Endothelial cell of umbilical vein (primary cell): Measurements from ENCODE around the gene ST8SIA1. TPM values are rescaled to one million over a fixed set of nuclear protein-coding genes. Genes with fewer than 3 reads are reported as not detected.

Experiments used
- BruUV-seq: library from RNA; stranded (reverse); fragments of 400-500 nt; replicated peaks from 2 replicates; lab custom pipeline; 2021; lab: Mats Ljungman, UMichigan
- CTCF ChIA-PET: fragments of 300-600, 350-600 bp; sonication (Branson Sonifier 250); formaldehyde crosslinking; loops from one replicate; lab custom pipeline; 2021; ENCODE audit warnings: antibody characterized with exemption, inconsistent platforms; lab: Charles Lee
- POLR2A ChIA-PET: fragments of 300-600, 350-600 bp; sonication (Branson Sonifier 250); formaldehyde crosslinking; loops from one replicate; lab custom pipeline; 2021; ENCODE audit warnings: antibody characterized with exemption, inconsistent platforms; lab: Charles Lee
- DNase-seq: peaks from one replicate; pipeline ENCODE4 v3.0.0-alpha.2; 2011; ENCODE audit warnings: low read depth, low spot score
- FAIRE-seq: peaks from 2 replicates; lab custom pipeline; 2011; peaks lifted over from hg19 to GRCh38; lab: Jason Lieb, UNC
- H2AFZ ChIP-seq: 2 replicates; pipeline ENCODE4 v1.6.0; 2012; ENCODE audit warnings: low read depth, low read length, control low read depth, inconsistent platforms
- H3K27ac ChIP-seq: 2 replicates; pipeline ENCODE4 v1.5.1; 2011; ENCODE audit warnings: low read depth, mild to moderate bottlenecking, control low read depth, low read length, moderate library complexity; ENCODE audit not compliant: insufficient read depth
- H3K27me3 ChIP-seq, 2 experiments: 2 replicates each; pipeline versions ENCODE4 v1.6.0 to v1.6.1; 2011; ENCODE audit warnings: low read length in 2 of 2, mixed read lengths in 1 of 2; ENCODE audit not compliant: control insufficient read depth in 2 of 2, insufficient read depth in 2 of 2
- H3K36me3 ChIP-seq, 2 experiments: 2 replicates in 1 of 2; 3 replicates in 1 of 2; pipeline ENCODE4 v1.5.1; 2011; ENCODE audit warnings: low read length in 2 of 2, mild to moderate bottlenecking in 1 of 2, moderate library complexity in 1 of 2; ENCODE audit not compliant: control insufficient read depth in 2 of 2, insufficient read depth in 2 of 2; ENCODE audit errors: extremely low read depth in 1 of 2
- H3K4me1 ChIP-seq: 3 replicates; pipeline ENCODE4 v1.5.1; 2011; ENCODE audit warnings: mild to moderate bottlenecking, low read length; ENCODE audit not compliant: control insufficient read depth, insufficient read depth; ENCODE audit errors: extremely low read depth
- H3K4me2 ChIP-seq: 2 replicates; pipeline ENCODE4 v1.6.1; 2011; ENCODE audit warnings: low read length, control low read depth, mixed read lengths; ENCODE audit not compliant: insufficient read depth
- H3K4me3 ChIP-seq, 3 experiments: fragments of 200-600 bp in 1 of 3; sonication (generic), shearing (Covaris generic) in 1 of 3; replicated peaks in 1 of 3; 2 replicates each; pipeline ENCODE4 v1.5.1; 2011 to 2016; ENCODE audit warnings: control low read depth in 3 of 3, low read length in 3 of 3, mild to moderate bottlenecking in 2 of 3, inconsistent platforms in 1 of 3, low read depth in 1 of 3, moderate library complexity in 1 of 3; ENCODE audit not compliant: insufficient read depth in 1 of 3
- H3K79me2 ChIP-seq: 2 replicates; pipeline ENCODE4 v1.6.0; 2012; ENCODE audit warnings: low read length, inconsistent platforms; ENCODE audit not compliant: control insufficient read depth, insufficient read depth
- H3K9ac ChIP-seq: replicated peaks from 2 replicates; pipeline ENCODE3; 2011; ENCODE audit warnings: low read length, control low read depth; ENCODE audit not compliant: insufficient read depth; ENCODE audit errors: extremely low read depth
- H3K9me1 ChIP-seq: replicated peaks from 3 replicates; pipeline ENCODE4 v1.6.0; 2011; ENCODE audit warnings: mild to moderate bottlenecking, low read length; ENCODE audit not compliant: control insufficient read depth, insufficient read depth; ENCODE audit errors: extremely low read depth
- H3K9me3 ChIP-seq: replicated peaks from 2 replicates; pipeline ENCODE4 v1.5.1; 2012; ENCODE audit warnings: low read length, inconsistent platforms; ENCODE audit not compliant: control insufficient read depth, insufficient read depth
- H4K20me1 ChIP-seq: replicated peaks from 2 replicates; pipeline ENCODE3; 2011; ENCODE audit warnings: mild to moderate bottlenecking, low read length; ENCODE audit not compliant: control insufficient read depth, insufficient read depth; ENCODE audit errors: extremely low read depth
- CTCF ChIP-seq, 2 donors: IDR thresholded peaks; 1 replicate in 1 of 2; 2 replicates in 1 of 2; pipeline ENCODE4 v1.5.1; 2011; ENCODE audit warnings: low read length in 2 of 2, mild to moderate bottlenecking in 2 of 2, moderate library complexity in 2 of 2, control low read depth in 1 of 2, inconsistent platforms in 1 of 2, low read depth in 1 of 2; ENCODE audit not compliant: insufficient read depth in 1 of 2; ENCODE audit errors: extremely low read depth in 1 of 2
- EZH2 ChIP-seq: IDR thresholded peaks from 2 replicates; pipeline ENCODE4 v1.6.1; 2012; ENCODE audit warnings: borderline replicate concordance, low read depth, mild to moderate bottlenecking, moderate library complexity, low read length, inconsistent platforms; ENCODE audit not compliant: severe bottlenecking
- FOS ChIP-seq: IDR thresholded peaks from 2 replicates; pipeline ENCODE4 v1.6.1; 2011; ENCODE audit warnings: mild to moderate bottlenecking, low read length, moderate library complexity, borderline replicate concordance; ENCODE audit not compliant: insufficient read depth
- GATA2 ChIP-seq: IDR thresholded peaks from 2 replicates; pipeline ENCODE4 v1.7.0; 2011; ENCODE audit warnings: low read depth, mild to moderate bottlenecking, moderate library complexity, mixed read lengths, low read length; ENCODE audit not compliant: insufficient read length, insufficient read depth
- JUN ChIP-seq: IDR thresholded peaks from 2 replicates; pipeline ENCODE4 v1.6.1; 2011; ENCODE audit warnings: borderline replicate concordance, low read depth; ENCODE audit not compliant: insufficient read length, insufficient read depth
- MAX ChIP-seq: IDR thresholded peaks from 2 replicates; pipeline ENCODE4 v1.6.1; 2011; ENCODE audit not compliant: insufficient read depth, insufficient read length
- MYC ChIP-seq: IDR thresholded peaks from one replicate; pipeline ENCODE4 v1.6.1; 2011; ENCODE audit warnings: mild to moderate bottlenecking, low read depth, low read length
- POLR2A ChIP-seq: IDR thresholded peaks from 2 replicates; pipeline ENCODE4 v1.6.1; 2012; ENCODE audit warnings: low read depth, mild to moderate bottlenecking, control low read depth, low read length
- POLR2AphosphoS5 ChIP-seq: IDR thresholded peaks from 2 replicates; pipeline ENCODE4 v1.6.1; 2012; ENCODE audit warnings: low read depth, mild to moderate bottlenecking, control low read depth, low read length, moderate library complexity; ENCODE audit not compliant: insufficient read depth
- dilution Hi-C: fragments of 300-500 bp; cut with MboI; formaldehyde crosslinking; loops from one replicate; pipeline ENCODE4 v1.15.0; 2019; ENCODE audit warnings: low sequenced_read_pairs; ENCODE audit not compliant: extremely low pct_ligation_motif_present
- intact Hi-C: fragments of 100-400 bp; cut with micrococcal nuclease; formaldehyde crosslinking; loops from one replicate; pipeline ENCODE4 v1.10.0; 2022
- polyA plus RNA-seq, 4 experiments: library from polyadenylated mRNA; depleted of rRNA in 3 of 4; stranded (reverse) in 3 of 4; unstranded in 1 of 4; fragments of >200 nt; gene quantifications; 2 replicates each; pipeline versions ENCODE4 v1.2.1 to v1.2.3, GENCODE V29; 2011 to 2012; ENCODE audit warnings: missing spikeins in 1 of 4
- total RNA-seq: library from RNA; stranded (reverse); gene quantifications from 2 replicates; pipeline ENCODE4 v1.2.3, GENCODE V29; 2021

The ST8SIA1 gene
- total and polyA plus RNA-seq, 2 donors (not counting 3 experiments of a cell fraction or from before 2014, with no cell fraction given): not detected

GRCh38 chr12:22322091-22322490 is 12.4 kb downstream of the ST8SIA1 start:
- FAIRE-seq: no peak
- intact Hi-C loops: no loop called here

GRCh38 chr12:22321638-22322037 is 12.9 kb downstream of the ST8SIA1 start:
- ChIA-PET CTCF (interaction anchor here (0.9 kb wide), 1 partner anchor 14 kb away, joined by 3 read pairs; no protein-coding TSS in a partner anchor), POLR2A (no interaction called here)
- H3K4me1 ChIP-seq: no peaks in the 10 kb centered on the region
- H3K9ac ChIP-seq: no peak overlapping the region
- peaks cover 8 to 9% of the 10 kb centered on the region in 2 experiments for H3K27me3 ChIP-seq
- intact Hi-C loops (no loop called here), dilution Hi-C loops (no loop called here)
- H4K20me1 ChIP-seq: no peaks in the 10 kb centered on the region
- H3K9me1 ChIP-seq: no peaks in the 10 kb centered on the region
- no peaks in the 10 kb centered on the region for H3K9me3 ChIP-seq
- DNase-seq: no peak
- no peaks in the 10 kb centered on the region for H3K36me3 ChIP-seq
- no peak for FAIRE-seq
- no TSS peak for BruUV-seq
- no peaks in the 10 kb centered on the region for H3K79me2 ChIP-seq
- no peak overlapping the region for H3K4me2 ChIP-seq
- TF ChIP-seq MAX (no peak), CTCF (IDR thresholded peaks at IDR 0.05; ENCODE audit: extremely low read depth in 1 of 2, insufficient read depth in 1 of 2, low read depth in 1 of 2, low read length in 2 of 2) (no peak), POLR2AphosphoS5 (no peak), EZH2 (no peak), GATA2 (no peak), POLR2A (no peak), JUN (no peak), FOS (no peak), MYC (no peak)
- H2AFZ ChIP-seq: no peak overlapping the region
- H3K27ac ChIP-seq: no peak overlapping the region
- H3K4me3 ChIP-seq: no peak overlapping the region

More at GRCh38 chr12:22322091-22322490, 12.4 kb downstream of the ST8SIA1 start:
- no peak overlapping the region for H3K4me3 ChIP-seq
- no peaks in the 10 kb centered on the region for H3K9me1 ChIP-seq
- TF ChIP-seq GATA2: no peak
- TF ChIP-seq MAX: no peak
- no peak for TF ChIP-seq POLR2AphosphoS5
- TF ChIP-seq MYC: no peak
- no peaks in the 10 kb centered on the region for H3K9me3 ChIP-seq
- H3K27ac ChIP-seq: no peak overlapping the region
- no peak overlapping the region for H3K4me2 ChIP-seq
- no peak for DNase-seq
- no peak overlapping the region for H2AFZ ChIP-seq
- CTCF ChIA-PET: interaction anchor here (0.9 kb wide), 1 partner anchor 13 kb away, joined by 3 read pairs; no protein-coding TSS in a partner anchor
- H3K27me3 ChIP-seq: peaks cover 8 to 10% of the 10 kb centered on the region in 2 experiments
- no peaks in the 10 kb centered on the region for H3K4me1 ChIP-seq
- BruUV-seq: no TSS peak
- no peaks in the 10 kb centered on the region for H3K36me3 ChIP-seq
- no peak overlapping the region for H3K9ac ChIP-seq
- POLR2A ChIA-PET: no interaction called here
- no peaks in the 10 kb centered on the region for H4K20me1 ChIP-seq
- dilution Hi-C loops: no loop called here
- no peaks in the 10 kb centered on the region for H3K79me2 ChIP-seq
